GM13976 (cell line): Measurements from ENCODE around the gene FBXO24.

Experiments used
- DNase-seq: peaks from one replicate; pipeline ENCODE4 v3.0.0; 2012; ENCODE audit warnings: low spot score
- in situ Hi-C: fragments of 300-500 bp; cut with MboI; formaldehyde crosslinking; loops from one replicate; pipeline ENCODE4 v1.12.0; 2022; ENCODE audit warnings: low sequenced_read_pairs, mixed read lengths, inconsistent platforms; ENCODE audit not compliant: unreplicated experiment
- TF ChIP-seq, protein P1 (sequence below): IDR thresholded peaks from 2 replicates; pipeline ENCODE4 v1.5.1; 2012; ENCODE audit warnings: borderline replicate concordance, mild to moderate bottlenecking; ENCODE audit not compliant: insufficient read depth; ENCODE audit errors: extremely low read depth, missing control alignments, control extremely low read depth

FBXO24 gene

DNA sequence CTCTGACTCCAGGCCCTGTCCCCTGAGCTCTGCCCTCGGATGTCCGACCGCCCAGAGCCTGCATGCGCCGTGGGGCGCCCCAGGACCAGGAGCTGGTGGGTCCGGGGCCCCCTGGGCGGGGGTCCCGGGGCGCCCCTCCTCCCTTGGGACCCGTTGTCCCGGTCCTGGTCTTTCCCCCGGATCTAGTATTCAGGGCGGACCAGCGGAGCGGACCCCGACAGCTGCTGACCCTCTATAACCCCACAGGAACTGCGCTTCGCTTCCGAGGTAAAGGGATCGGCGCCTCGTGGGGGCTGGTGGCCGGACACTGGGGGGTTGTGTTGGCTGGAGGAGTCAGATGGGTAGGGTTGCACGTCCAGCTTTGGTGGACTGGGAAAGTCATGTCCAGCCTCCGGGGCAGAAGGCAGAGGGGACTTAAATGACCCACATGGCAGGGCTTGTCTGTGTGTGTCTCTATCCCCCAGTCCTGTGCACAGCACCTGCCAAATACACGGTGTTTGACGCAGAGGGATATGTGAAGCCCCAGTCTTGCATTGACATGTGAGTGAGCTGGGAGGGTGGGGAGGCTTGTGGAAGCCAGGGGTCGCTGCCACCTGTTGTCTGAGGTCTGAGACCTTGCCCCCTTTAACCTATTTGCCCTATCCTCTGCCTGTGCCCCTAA is 26.7 kb downstream of the FBXO24 start:
- DNase-seq: no peak
- TF ChIP-seq, protein P1, sequence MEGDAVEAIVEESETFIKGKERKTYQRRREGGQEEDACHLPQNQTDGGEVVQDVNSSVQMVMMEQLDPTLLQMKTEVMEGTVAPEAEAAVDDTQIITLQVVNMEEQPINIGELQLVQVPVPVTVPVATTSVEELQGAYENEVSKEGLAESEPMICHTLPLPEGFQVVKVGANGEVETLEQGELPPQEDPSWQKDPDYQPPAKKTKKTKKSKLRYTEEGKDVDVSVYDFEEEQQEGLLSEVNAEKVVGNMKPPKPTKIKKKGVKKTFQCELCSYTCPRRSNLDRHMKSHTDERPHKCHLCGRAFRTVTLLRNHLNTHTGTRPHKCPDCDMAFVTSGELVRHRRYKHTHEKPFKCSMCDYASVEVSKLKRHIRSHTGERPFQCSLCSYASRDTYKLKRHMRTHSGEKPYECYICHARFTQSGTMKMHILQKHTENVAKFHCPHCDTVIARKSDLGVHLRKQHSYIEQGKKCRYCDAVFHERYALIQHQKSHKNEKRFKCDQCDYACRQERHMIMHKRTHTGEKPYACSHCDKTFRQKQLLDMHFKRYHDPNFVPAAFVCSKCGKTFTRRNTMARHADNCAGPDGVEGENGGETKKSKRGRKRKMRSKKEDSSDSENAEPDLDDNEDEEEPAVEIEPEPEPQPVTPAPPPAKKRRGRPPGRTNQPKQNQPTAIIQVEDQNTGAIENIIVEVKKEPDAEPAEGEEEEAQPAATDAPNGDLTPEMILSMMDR: peak; percentile 4
- in situ Hi-C loops: no loop called here

DNA sequence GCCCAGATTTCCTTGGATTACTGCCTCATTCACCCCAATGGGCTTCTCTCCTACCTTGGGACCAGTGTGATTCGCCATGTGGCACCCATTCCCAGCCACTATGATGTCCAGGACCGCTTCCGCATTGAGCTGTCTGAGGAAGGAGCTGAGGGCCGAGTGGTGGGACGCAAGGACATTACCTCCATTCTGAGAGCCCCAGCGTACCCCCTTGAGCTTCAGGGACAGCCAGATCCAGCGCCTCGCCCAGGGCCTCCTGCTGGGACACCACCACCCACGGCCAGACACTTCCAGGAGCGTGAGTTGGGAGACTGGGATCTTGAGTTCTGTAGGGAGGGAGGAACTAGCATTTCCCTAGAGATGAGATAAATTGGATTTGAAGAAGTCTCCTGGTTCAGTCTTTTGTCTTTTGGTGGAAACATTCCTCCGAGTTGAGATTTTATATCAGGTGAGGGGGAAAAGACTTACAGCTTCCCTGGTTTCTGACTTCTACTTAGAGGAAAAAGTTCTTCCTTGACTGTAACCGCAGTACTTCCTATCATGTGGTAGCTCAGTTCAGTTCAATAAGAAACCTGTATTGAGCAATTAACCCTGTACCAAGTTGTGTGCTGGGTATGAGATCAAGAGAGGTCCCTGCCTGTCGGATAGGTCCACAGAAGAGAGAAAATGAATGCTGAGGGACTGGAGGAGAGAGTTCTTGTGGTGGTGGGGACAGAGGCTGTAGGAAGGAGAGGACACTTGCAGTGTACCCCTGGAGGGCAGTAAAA is 27.5 kb downstream of the FBXO24 start:
- in situ Hi-C loops: no loop called here
- DNase-seq: no peak
- TF ChIP-seq, protein P1: no peak

DNA sequence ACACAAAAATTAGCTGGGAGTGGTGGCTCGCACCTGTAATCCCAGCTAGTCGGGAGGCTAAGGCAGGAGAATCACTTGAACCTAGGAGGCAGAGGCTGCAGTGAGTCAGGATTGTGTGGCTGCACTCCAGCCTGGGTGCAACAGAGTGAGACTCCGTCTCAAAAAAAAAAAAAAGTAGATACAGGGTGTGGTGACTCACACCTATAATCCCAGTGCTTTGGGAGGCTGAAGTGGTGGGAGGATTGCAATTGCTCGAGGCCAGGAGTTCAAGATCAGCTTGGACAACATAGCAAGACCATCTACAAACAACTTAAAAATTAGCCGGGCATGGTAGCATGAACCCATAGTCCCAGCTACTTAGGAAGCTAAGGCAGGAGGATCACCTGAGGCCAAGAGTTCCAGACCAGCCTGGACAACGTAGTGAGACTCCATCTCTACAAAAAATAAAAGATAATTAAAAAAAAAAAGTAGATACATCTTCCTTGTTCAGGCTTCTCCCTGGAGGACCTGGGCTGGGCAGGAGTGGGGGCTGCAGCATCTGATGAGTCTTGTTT is 28.3 kb downstream of the FBXO24 start:
- in situ Hi-C loops: no loop called here
- TF ChIP-seq, protein P1: no peak
- no peak for DNase-seq

DNA sequence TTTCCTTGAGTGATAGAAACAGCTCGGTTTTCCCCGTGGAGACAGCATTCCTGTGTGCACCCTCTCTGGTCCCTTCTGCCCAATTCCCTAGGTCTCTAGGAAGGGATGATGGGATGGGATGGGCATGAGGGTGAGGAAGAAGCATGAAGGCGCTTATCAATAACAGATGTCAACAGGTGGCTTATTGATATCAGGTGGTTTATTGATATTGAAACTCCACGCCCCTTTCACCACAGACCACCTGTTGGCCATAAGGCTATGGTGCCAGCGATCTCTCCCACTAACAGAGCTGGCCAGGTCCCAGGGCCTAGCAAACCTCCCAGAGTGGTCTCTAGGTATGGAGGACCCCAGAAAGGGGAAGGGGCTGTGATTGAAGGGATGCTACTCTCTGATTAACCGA is 34.1 kb downstream of the FBXO24 start:
- in situ Hi-C loops: no loop called here
- no peak for DNase-seq
- TF ChIP-seq, protein P1: no peak

DNA sequence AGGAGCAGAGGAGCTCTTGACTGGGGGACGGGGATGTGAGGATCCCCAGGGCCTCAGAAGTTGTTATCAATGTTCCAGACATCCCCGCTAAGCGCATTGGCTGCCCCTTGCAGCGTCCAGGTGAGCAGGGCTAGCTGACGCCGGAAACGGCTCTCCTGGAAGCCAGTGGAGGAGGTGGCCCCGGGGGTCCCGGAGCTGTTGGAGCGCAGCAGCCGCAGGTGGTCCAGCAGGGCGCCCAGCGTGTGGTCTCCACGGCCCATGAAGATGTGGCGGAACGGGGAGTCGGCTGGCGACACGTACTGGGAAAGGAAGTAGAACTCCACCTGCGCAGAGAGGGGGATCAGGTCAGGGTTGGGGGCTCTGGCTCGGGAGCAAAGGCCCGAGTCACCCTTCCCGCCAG is 34.7 kb downstream of the FBXO24 start:
- TF ChIP-seq, protein P1: no peak

DNA sequence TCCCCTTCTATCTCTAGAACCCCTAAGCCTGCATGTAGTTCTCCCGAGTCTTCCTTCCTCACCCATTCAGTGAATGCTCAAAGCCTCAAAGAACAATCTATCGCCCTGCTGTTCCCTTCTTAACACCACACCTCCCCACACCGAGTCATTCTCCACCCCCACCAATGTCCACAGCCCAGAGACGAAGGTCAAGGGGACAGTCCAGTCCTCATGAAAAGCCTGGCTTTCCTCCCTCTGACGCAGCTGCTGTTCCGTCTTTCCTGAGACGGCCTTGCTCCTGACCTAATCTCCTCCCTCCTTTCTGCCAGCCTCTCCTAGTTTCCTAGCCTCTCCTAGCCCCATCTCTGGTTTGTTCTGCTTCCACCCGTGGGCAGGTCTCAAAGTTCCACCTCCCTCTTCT is 35.4 kb downstream of the FBXO24 start:
- no peak for DNase-seq
- TF ChIP-seq, protein P1: no peak
- in situ Hi-C loops: no loop called here

More for the DNA sequence above, 34.7 kb downstream of the FBXO24 start:
- no peak for DNase-seq
- in situ Hi-C loops: no loop called here
